Right lobe of liver (tissue), 4 donors: ENCODE measurements around the gene FTO.

Experiments
- CTCF ChIP-seq, 4 donors: fragments of 200-600 bp in 3 of 4; fragments of 450-650 bp in 1 of 4; IDR thresholded peaks; one replicate each; pipeline versions ENCODE4 v1.5.1 to v1.8.0; 2016 to 2022; ENCODE audit warnings: antibody characterized with exemption in 4 of 4, mild to moderate bottlenecking in 2 of 4
- POLR2A ChIP-seq: fragments of 450-650 bp; IDR thresholded peaks from one replicate; pipeline ENCODE4 v1.6.1; 2017; ENCODE audit warnings: antibody characterized with exemption, mild to moderate bottlenecking
- donor health status: DM: no; HTN: no; CAD: no.
- donor health status: DM: no; HTN: no; CAD: no.
- donor health status: DM: no; HTN: yes; CAD: no.

DNA sequence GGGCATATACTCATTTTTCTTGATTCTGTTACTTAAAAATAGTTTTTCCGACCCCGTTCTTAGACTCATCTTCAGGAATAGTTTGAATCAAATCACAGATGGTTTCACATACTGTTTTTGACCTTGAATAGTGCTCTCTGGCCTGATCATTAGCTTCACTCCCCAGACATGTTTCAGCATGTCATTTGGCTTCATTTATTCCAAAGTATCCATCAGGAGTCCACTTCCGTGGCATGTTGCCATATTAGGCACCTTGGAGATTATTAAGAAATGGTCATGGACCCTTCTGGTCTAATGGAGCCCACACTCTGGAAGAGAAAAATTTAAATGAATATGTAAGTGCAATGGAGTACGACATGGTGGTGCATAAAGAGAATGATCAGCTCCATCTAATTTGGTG, 222.3 kb downstream of the FTO start:
- TF ChIP-seq CTCF (IDR thresholded peaks at IDR 0.05) = no peak
- TF ChIP-seq POLR2A = no peak
